AG09319 (cell line): ENCODE data around the gene RSPH9.

Source experiments
- DNase-seq: peaks from one replicate; pipeline ENCODE4 v3.0.0-alpha.2; 2010; ENCODE audit warnings: low read depth; ENCODE audit errors: extremely low read depth
- TF ChIP-seq, protein P1 (sequence below): IDR thresholded peaks from 2 replicates; pipeline ENCODE4 v1.5.1; 2011; ENCODE audit warnings: low read depth, mild to moderate bottlenecking, inconsistent platforms, low read length, moderate library complexity

The RSPH9 gene

DNA sequence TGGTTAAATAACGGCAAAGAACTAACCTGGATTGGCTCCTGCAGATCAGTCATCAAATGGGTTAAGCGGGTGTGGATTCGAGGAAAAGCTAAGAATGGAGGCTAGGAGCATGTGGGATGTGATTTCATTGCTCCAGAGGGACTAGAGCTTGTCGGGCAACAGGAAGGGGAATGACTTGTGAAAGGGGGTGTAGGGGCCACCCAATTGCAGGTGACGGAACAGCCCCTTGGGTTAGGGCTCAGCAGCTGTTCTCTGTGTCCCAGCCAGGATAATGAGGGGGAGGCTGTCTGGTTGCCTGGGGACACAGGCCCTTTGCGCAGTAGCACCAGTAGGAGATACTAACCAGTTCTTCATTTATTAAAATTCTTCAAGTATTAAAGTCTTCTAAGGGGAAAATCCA, 67.7 kb downstream of the RSPH9 start:
- TF ChIP-seq, protein P1, sequence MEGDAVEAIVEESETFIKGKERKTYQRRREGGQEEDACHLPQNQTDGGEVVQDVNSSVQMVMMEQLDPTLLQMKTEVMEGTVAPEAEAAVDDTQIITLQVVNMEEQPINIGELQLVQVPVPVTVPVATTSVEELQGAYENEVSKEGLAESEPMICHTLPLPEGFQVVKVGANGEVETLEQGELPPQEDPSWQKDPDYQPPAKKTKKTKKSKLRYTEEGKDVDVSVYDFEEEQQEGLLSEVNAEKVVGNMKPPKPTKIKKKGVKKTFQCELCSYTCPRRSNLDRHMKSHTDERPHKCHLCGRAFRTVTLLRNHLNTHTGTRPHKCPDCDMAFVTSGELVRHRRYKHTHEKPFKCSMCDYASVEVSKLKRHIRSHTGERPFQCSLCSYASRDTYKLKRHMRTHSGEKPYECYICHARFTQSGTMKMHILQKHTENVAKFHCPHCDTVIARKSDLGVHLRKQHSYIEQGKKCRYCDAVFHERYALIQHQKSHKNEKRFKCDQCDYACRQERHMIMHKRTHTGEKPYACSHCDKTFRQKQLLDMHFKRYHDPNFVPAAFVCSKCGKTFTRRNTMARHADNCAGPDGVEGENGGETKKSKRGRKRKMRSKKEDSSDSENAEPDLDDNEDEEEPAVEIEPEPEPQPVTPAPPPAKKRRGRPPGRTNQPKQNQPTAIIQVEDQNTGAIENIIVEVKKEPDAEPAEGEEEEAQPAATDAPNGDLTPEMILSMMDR, result no peak
- DNase-seq, result no peak

DNA sequence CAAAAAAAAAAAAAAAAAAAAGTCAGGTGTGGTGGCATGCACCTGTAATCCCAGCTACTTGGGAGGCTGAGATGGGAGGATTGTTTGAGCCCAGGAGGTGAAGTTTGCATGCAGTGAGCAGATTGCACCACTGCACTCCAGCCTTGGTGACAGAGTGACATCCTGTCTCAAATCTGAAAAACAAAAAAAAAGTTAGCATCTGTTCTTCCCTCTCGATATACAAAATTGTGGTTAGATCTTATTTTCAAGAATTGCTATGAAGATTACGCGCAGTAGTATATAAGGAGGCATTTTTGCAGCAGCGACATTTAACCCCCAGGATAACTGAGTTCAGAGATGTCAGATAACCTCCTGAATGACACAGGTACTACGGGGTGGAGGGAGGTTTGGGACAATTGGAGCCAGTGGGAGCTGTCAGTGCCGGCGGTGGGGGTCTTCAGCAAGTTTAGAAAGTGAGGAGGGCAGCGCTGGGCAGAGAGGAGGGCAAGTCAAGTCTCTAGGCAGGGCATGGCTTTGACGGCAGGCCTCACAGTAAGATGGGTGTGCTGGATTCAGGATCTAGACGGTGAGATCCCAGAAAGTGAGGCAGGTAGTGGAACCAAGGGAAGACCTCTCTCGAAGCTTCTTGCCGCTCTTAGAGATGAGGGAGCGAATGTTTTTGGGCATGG, 68.9 kb downstream of the RSPH9 start:
- no peak for DNase-seq
- TF ChIP-seq, protein P1, result no peak

DNA sequence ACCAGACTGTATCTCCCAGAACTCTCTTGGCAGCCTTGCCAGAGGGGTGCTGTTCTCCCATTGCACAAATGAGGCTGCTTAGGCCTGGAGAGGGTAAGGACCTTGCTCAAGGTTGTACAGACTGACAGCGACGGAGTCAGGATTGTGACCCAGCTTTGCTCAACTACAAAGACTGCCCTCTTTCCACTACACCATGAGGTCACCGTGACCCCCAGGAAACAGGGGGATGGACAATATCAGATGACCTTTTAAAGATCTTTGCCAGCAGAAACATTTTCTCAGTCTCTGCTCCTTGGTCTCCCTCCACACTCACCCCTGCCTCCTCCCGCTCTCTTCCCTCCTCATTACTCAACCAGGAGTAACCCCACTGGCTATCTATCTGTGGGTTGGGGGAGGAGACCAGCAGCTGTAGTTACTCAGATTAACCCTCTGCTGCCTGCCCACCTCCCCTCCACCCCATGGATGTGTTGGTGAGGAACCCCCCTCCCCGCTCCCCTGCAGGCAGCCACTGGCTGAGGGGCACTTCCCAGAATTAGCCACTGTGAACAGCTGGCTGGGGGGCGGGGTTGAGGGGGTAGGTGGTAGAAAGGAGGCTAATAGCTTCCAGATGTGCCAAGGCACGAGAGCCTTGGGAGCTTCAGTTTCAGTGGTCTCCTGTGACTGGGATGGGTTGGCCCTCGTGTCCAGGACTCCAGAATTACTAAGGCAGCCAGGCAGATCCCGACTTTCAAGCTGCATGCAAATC, 69.6 kb downstream of the RSPH9 start:
- TF ChIP-seq, protein P1, result no peak
- DNase-seq, result peak; percentile 58

DNA sequence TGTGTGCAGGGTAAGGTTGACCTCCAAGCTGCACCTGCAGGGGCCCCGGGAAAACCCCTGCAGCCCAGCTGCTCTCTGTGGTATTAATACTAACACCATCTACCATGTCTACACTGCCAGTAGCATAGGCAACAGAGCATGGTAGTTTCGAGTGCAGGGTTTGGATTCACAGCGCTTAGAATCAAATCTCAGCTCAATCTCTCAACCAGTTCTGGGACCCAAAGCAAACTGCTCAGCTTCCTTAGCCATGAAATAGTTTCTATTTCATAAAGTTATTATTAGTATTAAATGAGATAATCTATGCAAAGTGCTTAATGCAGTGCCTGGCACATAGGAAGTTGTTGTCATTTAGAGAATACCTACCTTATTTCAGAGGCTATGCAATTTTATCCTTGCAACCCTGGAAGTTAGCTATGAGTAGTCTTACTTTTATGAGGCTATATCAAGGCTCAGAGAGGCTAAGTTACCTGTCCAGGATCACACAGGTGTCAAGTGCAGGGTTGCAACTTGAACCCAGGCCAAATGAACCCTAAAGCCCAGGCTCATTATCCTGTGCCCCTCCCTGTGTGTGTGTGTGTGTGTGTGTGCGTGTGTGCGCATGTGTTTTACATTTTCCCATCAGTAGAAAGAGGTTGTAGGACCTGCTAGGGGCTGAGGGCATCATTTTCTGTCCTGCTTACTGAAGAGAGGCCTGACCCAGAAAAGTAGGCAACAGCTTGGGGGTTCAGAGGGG, 70.4 kb downstream of the RSPH9 start:
- TF ChIP-seq, protein P1, result no peak
- DNase-seq, result no peak

GRCh38 chr6:43716099-43716498, 71.3 kb downstream of the RSPH9 start:
- DNase-seq, result no peak
- TF ChIP-seq, protein P1, result no peak

DNA sequence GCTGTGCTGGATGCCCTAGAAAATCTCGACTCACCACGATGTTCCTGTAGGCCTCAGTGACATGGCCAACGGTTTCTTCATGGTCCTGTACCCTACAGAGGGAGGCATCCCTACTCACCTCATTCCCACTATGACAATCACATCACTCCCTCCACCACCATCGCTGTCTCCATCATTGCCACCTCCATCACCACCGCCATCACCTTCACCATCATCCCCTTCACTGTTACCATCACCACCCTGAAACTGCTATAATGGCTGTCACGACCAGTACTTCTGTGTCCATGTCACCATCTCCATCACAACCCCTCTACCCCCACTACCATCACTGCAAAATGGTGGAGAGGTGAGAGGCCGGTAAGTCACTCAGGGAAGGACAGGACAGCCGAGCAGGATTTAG, 72.6 kb downstream of the RSPH9 start:
- TF ChIP-seq, protein P1, result no peak
- DNase-seq, result no peak

DNA sequence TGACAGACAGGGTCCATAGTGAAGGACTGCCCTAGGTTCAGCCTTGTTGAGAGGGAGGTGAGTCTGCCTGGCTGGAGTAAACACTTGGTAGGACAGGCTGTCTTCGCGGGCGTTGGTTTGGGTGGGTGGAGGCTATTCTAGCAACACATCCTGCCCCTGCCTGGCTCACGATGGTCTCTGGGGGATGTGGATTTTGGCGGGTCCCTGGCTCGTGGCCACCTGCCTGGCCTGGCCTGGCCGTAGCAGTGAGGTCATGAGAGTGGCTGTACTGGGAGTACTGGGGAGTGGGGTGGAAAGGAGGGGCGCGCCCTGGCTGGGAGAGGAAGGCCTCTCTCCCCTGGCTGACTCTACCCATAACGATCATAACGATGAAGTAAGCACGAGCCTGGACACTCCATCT, 73.0 kb downstream of the RSPH9 start:
- no peak for DNase-seq
- TF ChIP-seq, protein P1, result no peak
